ENCODE data around the gene PPM1E.

Gene PPM1E

GRCh38 chr17:59026176-59026939 is 270.7 kb downstream of the PPM1E start:
- Histone ChIP-seq H3K27me3 (ENCODE audit: insufficient read depth, insufficient read length) (no peaks in the 10 kb centered on the region), H3K4me3 (ENCODE audit: insufficient read length, low read depth) (no peak overlapping the region), H3K4me1 (ENCODE audit: insufficient read depth, insufficient read length) (no peaks in the 10 kb centered on the region), H3K9me3 (ENCODE audit: insufficient read depth, low read length) (no peaks in the 10 kb centered on the region), H3K36me3 (ENCODE audit: insufficient read depth, insufficient read length, low read length) (peaks cover 29% of the 10 kb centered on the region), H3K9ac (ENCODE audit: insufficient read length, low read depth) (no peak overlapping the region)
- TF ChIP-seq ZNF274 (IDR thresholded peaks at IDR 0.05; ENCODE audit: low read depth, low read length) (no peak), YY1 (IDR thresholded peaks at IDR 0.05; ENCODE audit: insufficient read depth, insufficient read length) (no peak), SUZ12 (IDR thresholded peaks at IDR 0.05; ENCODE audit: extremely low read depth, insufficient read depth, insufficient read length) (no peak)
- no peak for DNase-seq (ENCODE audit: low read depth, low spot score)

GRCh38 chr17:59027750-59028149 is 272.1 kb downstream of the PPM1E start:
- Histone ChIP-seq H3K9ac (ENCODE audit: insufficient read length, low read depth) (no peak overlapping the region), H3K9me3 (ENCODE audit: insufficient read depth, low read length) (no peaks in the 10 kb centered on the region), H3K4me3 (ENCODE audit: insufficient read length, low read depth) (no peak overlapping the region), H3K27me3 (ENCODE audit: insufficient read depth, insufficient read length) (no peaks in the 10 kb centered on the region), H3K4me1 (ENCODE audit: insufficient read depth, insufficient read length) (no peaks in the 10 kb centered on the region), H3K36me3 (ENCODE audit: insufficient read depth, insufficient read length, low read length) (peaks cover 36% of the 10 kb centered on the region)
- TF ChIP-seq ZNF274 (IDR thresholded peaks at IDR 0.05; ENCODE audit: low read depth, low read length) (no peak), YY1 (IDR thresholded peaks at IDR 0.05; ENCODE audit: insufficient read depth, insufficient read length) (no peak), SUZ12 (IDR thresholded peaks at IDR 0.05; ENCODE audit: extremely low read depth, insufficient read depth, insufficient read length) (no peak)
- no peak for DNase-seq (ENCODE audit: low read depth, low spot score)

DNA sequence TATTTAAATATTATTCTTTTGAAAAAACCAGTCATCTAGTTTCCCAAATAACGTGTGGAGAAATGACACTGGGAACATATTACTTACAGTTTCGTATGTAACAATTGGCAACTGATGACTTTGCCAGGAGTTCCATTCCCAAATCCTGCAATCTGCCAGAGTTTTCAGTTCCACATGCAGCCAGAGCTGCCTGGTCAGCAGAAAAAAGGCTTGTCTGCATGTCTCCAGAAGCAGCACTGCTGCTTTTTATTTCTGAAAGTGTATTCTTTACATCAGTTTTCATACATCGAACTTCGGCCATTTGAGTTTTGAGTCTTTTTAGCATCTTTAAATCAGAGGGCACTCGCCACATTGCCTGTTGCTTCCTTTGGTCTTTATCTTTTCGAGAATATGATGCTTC is 272.7 kb downstream of the PPM1E start:
- Histone ChIP-seq H3K36me3 (ENCODE audit: insufficient read depth, insufficient read length, low read length) (peaks cover 42% of the 10 kb centered on the region), H3K27me3 (ENCODE audit: insufficient read depth, insufficient read length) (no peaks in the 10 kb centered on the region)
- TF ChIP-seq YY1 (IDR thresholded peaks at IDR 0.05; ENCODE audit: insufficient read depth, insufficient read length) (no peak), ZNF274 (IDR thresholded peaks at IDR 0.05; ENCODE audit: low read depth, low read length) (no peak), SUZ12 (IDR thresholded peaks at IDR 0.05; ENCODE audit: extremely low read depth, insufficient read depth, insufficient read length) (no peak)

GRCh38 chr17:59030811-59031210 is 275.2 kb downstream of the PPM1E start:
- DNase-seq (ENCODE audit: low read depth, low spot score) = no peak
- H3K9ac ChIP-seq (ENCODE audit: insufficient read length, low read depth) = no peak overlapping the region
- TF ChIP-seq YY1 (IDR thresholded peaks at IDR 0.05; ENCODE audit: insufficient read depth, insufficient read length) (no peak), SUZ12 (IDR thresholded peaks at IDR 0.05; ENCODE audit: extremely low read depth, insufficient read depth, insufficient read length) (no peak), ZNF274 (IDR thresholded peaks at IDR 0.05; ENCODE audit: low read depth, low read length) (no peak)

More for the DNA sequence above, 272.7 kb downstream of the PPM1E start:
- no peaks in the 10 kb centered on the region for H3K9me3 ChIP-seq (ENCODE audit: insufficient read depth, low read length)
- H3K4me1 ChIP-seq (ENCODE audit: insufficient read depth, insufficient read length) = no peaks in the 10 kb centered on the region
- H3K4me3 ChIP-seq (ENCODE audit: insufficient read length, low read depth) = no peak overlapping the region
- H3K9ac ChIP-seq (ENCODE audit: insufficient read length, low read depth) = no peak overlapping the region
- no peak for DNase-seq (ENCODE audit: low read depth, low spot score)

More at GRCh38 chr17:59030811-59031210, 275.2 kb downstream of the PPM1E start:
- no peaks in the 10 kb centered on the region for H3K27me3 ChIP-seq (ENCODE audit: insufficient read depth, insufficient read length)
- H3K4me3 ChIP-seq (ENCODE audit: insufficient read length, low read depth) = no peak overlapping the region
- H3K4me1 ChIP-seq (ENCODE audit: insufficient read depth, insufficient read length) = no peaks in the 10 kb centered on the region
- peaks cover 49% of the 10 kb centered on the region for H3K36me3 ChIP-seq (ENCODE audit: insufficient read depth, insufficient read length, low read length)
- no peaks in the 10 kb centered on the region for H3K9me3 ChIP-seq (ENCODE audit: insufficient read depth, low read length)

Measured in NT2/D1 (cell line).